Hepatic stellate cell (primary cell): ENCODE data around the gene KRT74.

Experiments
- DNase-seq: peaks from one replicate; pipeline ENCODE4 v3.0.0; 2011; ENCODE audit warnings: low spot score

Gene KRT74

GRCh38 chr12:52573306-52573705 lies 337 bp downstream of the KRT74 start:
- no peak for DNase-seq

- DNase-seq = no peak
Measured at GRCh38 chr12:52570511-52570910, 3.1 kb downstream of the KRT74 start.

GRCh38 chr12:52568111-52568510 lies 5.5 kb downstream of the KRT74 start:
- no peak for DNase-seq

- DNase-seq = no peak
Measured at GRCh38 chr12:52566847-52567291, 6.8 kb downstream of the KRT74 start.

- no peak for DNase-seq
Measured at GRCh38 chr12:52564582-52564981, 9.1 kb downstream of the KRT74 start.

GRCh38 chr12:52561880-52562449 lies 11.7 kb downstream of the KRT74 start:
- peak; percentile 23 for DNase-seq

GRCh38 chr12:52559979-52560378 lies 13.7 kb downstream of the KRT74 start:
- DNase-seq = no peak

- no peak for DNase-seq
Measured at GRCh38 chr12:52558781-52559445, 14.7 kb downstream of the KRT74 start.

GRCh38 chr12:52557476-52557875 lies 16.2 kb downstream of the KRT74 start:
- DNase-seq = no peak

GRCh38 chr12:52555577-52555976 lies 18.1 kb downstream of the KRT74 start:
- DNase-seq = no peak

GRCh38 chr12:52552681-52553195 lies 20.9 kb downstream of the KRT74 start, which contains the start of gene KRT71:
Gene KRT71 (minus strand): TSS chr12:52553145. CDS start chr12:52553077, 68 bp downstream.
- DNase-seq = no peak

GRCh38 chr12:52552055-52552454 lies 21.6 kb downstream of the KRT74 start:
- no peak for DNase-seq

- DNase-seq = no peak
Measured at GRCh38 chr12:52551216-52551865, 22.3 kb downstream of the KRT74 start.

- no peak for DNase-seq
Measured at GRCh38 chr12:52546126-52546525, 27.5 kb downstream of the KRT74 start.

GRCh38 chr12:52543985-52544883 lies 29.4 kb downstream of the KRT74 start:
- peak; percentile 55 for DNase-seq

- no peak for DNase-seq
Measured at GRCh38 chr12:52542785-52543318, 30.8 kb downstream of the KRT74 start.

GRCh38 chr12:52542157-52542556 lies 31.5 kb downstream of the KRT74 start:
- DNase-seq = no peak

GRCh38 chr12:52541709-52542108 lies 31.9 kb downstream of the KRT74 start:
- DNase-seq = no peak

- DNase-seq = no peak
Measured at GRCh38 chr12:52540531-52540930, 33.1 kb downstream of the KRT74 start.

GRCh38 chr12:52539821-52540173 lies 33.8 kb downstream of the KRT74 start:
- no peak for DNase-seq

- peak; percentile 24 for DNase-seq
Measured at GRCh38 chr12:52539083-52539820, 34.4 kb downstream of the KRT74 start.
